DMS79 treated with DMSO at 0.1 percent for 48 hours (cell line): ENCODE data around the gene CYB5R2.
A peak's percentile ranks its signal among the peaks of the same experiment; 100 is the strongest.

Experiments used
- DNase-seq: peaks from one replicate; lab custom pipeline; 2025; lab: John Stamatoyannopoulos, UW

CYB5R2 gene

GRCh38 chr11:7637447-7638157 lies 35.7 kb downstream of the CYB5R2 start:
- no peak for DNase-seq

- DNase-seq: no peak
These were observed 37.0 kb downstream of the CYB5R2 start for GRCh38 chr11:7636350-7636749.

- no peak for DNase-seq
These were observed 37.6 kb downstream of the CYB5R2 start for GRCh38 chr11:7635708-7636107.

- no peak for DNase-seq
These were observed 38.2 kb downstream of the CYB5R2 start for GRCh38 chr11:7635137-7635536.

- DNase-seq: no peak
These were observed 41.1 kb downstream of the CYB5R2 start for GRCh38 chr11:7632211-7632610.

- no peak for DNase-seq
These were observed 43.3 kb downstream of the CYB5R2 start for GRCh38 chr11:7630002-7630401.

- no peak for DNase-seq
These were observed 44.6 kb downstream of the CYB5R2 start for GRCh38 chr11:7628660-7629059.

GRCh38 chr11:7622721-7623120 lies 50.6 kb downstream of the CYB5R2 start:
- DNase-seq: no peak

- DNase-seq: no peak
These were observed 51.7 kb downstream of the CYB5R2 start for GRCh38 chr11:7621554-7621953.

- no peak for DNase-seq
These were observed 52.2 kb downstream of the CYB5R2 start for GRCh38 chr11:7621090-7621489.

GRCh38 chr11:7619322-7619721 lies 54.0 kb downstream of the CYB5R2 start:
- no peak for DNase-seq

GRCh38 chr11:7617032-7617431 lies 56.3 kb downstream of the CYB5R2 start:
- peak; percentile 4 for DNase-seq
